HG02763 (cell line): Measurements from ENCODE around the gene SLC29A2.
"Not testable (repeated sequence)": the region's sequence is repeated elsewhere in the genome, so short reads cannot be mapped to it uniquely, and the experiment has no call there.

Experiments
- ATAC-seq: cut with Tn5 transposase; IDR thresholded peaks from one replicate; pipeline ENCODE4 v1.9.1; 2021; ENCODE audit warnings: mild to moderate bottlenecking, moderate library complexity; ENCODE audit not compliant: unreplicated experiment

SLC29A2 gene

DNA sequence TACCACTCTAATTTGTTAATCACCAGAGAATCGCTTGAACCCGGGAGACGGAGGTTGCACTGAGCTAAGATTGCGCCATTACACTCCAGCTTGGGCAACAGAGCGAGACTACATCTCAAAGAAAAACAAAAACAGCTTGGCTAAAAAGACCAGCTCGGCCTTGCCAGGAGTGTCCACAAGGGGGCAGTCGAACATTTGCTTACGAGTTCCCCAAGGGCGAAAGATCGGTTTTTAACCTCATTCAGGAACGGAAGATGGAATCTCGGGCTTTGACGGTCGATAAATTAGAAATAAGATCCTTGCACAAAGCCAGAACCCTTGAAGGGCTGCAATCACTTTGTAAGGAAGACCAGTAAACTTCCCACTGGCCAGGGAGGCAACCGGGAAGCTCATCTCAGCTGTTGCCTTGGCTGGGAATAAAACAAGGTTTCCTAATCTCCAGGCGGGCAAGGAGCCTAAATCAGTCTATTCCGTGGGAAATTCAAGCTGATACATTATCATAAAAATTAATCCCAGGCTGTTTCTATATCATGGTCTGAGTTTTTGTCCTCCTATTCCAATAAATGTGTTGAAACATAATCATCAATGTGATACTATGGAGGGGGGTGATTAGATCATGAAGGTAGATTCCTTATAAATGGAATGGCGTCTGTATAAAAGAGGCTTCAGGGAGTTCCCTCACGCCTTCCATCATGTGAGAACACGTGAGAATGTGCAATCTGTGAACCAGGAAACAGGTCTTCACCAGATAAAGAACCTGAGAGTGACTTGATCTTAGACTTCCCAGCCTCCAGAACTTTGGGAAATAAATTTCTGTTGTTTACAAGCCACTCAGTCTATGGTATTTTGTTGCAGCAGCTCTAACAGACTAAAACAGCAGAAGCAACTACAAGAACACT lies 14.9 kb upstream of the SLC29A2 start:
- no peak for ATAC-seq

DNA sequence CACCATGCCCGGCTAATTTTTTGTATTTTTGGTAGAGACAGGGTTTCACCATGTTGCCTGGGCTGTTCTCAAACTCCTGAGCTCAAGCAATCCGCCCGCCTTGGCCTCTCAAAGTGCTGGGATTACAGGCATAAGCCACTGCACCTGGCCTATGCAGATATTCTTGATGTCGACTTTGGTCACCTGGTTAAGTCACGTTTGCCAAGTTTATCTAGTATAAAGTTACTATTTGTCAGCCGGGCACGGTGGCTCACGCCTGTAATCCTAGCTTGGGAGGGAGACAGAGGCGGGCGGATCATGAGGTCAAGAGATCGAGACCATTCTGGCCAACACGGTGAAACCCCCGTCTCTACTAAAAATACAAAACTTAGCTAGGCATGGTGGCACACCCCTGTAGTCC lies 12.8 kb upstream of the SLC29A2 start:
- ATAC-seq, result not testable (repeated sequence)

DNA sequence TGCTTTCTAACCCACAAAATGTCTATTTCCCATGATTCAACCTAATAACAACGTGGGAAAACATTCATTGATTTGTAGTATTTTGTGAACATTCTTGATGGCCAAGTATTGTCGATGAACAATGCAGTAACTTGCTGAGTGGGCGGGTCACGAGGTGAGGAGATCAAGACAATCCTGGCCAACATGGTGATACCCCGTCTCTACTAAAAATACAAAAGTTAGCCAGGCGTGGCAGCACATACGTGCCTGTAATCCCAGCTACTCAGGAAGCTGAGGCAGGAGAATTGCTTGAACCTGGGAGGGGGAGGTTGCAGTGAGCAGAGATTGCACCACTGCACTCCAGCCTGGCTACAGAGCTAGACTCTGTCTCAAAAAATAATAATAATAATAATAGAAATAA lies 8.7 kb upstream of the SLC29A2 start:
- ATAC-seq, result not testable (repeated sequence)

DNA sequence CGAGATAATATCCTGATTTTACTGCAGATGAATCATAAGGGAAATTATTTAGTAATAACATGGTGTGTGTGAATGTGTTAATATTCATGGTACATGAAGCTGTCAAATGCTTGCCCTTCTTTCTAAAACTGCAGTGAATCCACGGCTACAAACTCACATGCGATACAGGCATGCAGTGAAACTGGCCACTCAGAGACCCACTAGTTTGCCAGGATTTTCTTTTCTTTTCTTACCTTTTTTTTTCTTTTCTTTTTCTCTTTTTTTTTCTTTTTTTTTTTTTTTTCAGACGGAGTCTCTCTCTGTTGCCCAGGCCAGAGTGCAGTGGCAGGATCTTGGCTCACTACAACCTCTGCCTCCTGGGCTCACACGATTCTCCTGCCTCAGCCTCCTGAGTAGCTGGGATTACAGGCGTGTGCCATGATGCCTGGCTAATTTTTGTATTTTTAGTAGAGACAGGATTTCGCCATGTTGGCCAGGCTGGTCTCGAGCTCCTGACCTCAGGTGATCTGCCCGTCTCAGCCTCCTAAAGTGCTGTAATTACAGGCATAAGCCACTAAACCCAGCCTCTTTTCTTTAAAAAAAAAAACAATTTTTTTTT lies 2.2 kb upstream of the SLC29A2 start:
- ATAC-seq, result not testable (repeated sequence)

DNA sequence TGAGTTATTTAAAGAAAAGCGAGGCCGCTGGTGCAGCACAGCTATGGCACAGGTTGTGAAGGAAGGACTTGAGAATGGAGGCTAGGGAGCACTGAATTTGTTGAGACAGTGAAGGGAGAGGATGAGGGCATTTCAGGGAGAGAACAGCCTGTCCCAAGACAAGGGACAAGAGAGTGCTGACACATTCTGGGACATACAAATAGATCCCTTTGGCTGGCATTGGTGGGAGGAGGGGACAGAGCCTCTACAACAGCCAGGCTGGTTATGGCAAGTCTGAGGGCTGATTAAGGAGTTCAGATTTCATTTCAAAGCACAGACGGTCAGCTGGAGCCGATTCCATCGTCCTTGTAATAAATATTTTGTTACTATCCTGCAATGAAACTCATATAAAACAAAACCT lies 1.7 kb upstream of the SLC29A2 start:
- ATAC-seq, result no peak

DNA sequence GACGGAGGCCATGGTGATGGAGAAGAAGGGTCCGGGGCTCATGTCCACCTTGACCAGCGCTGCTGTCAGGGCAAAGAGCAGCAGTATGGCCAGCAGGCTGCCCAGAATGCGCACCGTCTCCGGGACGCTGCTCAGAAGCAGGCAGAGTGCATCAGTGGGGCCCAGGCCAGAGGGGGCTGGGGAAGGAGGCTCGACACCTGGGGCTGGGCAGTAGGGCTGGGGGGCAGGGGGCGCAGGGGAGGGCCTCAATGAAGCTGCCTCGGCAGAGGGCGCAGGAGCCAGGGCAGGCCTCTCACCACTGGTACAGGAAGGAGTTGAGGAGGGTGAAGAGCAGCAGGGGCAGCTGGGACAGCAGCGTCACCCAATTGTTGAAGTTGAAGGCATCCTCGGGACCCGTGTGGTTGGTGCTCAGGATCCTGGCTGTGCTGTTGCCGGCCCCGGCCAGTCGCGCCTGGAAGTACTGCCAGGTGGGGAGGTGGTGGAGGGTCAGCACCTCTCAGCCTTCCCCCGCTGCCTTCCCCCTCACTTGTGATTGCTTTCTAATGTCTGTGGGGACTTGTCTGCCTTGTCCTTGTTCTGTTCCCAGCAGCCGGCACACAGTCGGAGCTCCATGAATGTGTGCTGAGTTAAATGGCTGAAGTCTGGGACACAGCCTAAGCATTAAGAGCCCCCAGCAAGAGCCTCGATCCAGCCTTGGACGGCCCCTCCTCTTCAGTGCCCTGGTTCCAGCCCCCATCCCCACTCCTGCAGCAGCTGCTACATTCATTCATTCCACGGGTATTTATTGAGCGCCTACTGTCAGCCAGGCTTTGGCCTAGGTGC lies 2.3 kb downstream of the SLC29A2 start:
- no peak for ATAC-seq

DNA sequence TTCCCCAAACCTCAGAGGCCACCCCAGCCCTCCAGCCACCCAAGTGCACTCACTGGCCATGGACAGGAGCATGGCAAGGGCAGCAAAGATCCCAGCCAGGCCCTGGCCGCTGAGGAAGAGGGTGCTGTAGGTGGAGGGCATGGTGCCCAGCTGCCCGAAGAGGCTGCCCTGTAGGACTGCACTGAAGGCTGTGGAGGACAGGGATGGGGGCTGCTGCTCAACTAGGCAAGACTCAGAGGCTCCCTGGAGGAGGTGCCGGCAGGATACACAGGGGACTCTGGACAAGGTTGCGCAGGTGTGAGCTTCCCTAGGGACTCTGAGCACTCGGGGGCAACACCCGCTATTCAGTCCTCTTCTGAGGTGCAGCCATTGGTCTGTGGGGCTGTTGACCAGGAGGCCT lies 3.1 kb downstream of the SLC29A2 start:
- no peak for ATAC-seq

DNA sequence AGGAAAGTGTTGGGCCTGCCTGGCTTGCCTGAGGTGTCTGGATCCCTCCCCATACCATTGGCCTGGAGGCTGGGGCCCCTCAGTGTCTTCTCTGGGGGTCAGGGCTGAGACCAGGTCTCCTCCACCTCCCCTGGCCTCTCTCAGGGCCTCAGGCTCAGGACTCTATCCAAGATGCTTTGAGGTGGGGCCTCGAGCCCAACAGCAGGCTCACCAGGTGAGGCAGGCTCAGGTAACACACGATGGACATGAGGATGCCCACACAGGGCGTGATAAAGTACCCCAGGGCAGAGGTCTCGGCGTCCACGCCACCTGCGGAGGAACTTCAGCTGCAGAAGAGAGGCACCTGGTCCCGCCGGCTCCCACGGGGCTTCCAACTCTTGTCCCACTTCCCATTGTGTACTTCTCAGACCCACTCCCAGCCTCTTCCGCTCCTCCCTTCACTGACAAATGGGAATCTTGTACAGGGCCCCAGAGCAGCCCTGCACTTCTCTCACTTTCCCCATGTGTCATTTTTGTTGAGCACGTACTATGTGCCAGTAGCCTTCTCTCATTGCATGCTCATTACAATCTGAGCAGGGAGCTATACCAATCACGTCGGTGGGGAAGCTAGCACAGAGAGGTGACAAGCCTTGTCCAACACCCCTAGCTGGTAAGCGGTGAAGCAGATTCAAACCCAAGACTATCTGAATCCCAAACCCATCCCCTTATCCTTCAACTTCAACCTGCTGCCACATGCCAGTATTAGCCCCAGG lies 3.8 kb downstream of the SLC29A2 start:
- no peak for ATAC-seq

DNA sequence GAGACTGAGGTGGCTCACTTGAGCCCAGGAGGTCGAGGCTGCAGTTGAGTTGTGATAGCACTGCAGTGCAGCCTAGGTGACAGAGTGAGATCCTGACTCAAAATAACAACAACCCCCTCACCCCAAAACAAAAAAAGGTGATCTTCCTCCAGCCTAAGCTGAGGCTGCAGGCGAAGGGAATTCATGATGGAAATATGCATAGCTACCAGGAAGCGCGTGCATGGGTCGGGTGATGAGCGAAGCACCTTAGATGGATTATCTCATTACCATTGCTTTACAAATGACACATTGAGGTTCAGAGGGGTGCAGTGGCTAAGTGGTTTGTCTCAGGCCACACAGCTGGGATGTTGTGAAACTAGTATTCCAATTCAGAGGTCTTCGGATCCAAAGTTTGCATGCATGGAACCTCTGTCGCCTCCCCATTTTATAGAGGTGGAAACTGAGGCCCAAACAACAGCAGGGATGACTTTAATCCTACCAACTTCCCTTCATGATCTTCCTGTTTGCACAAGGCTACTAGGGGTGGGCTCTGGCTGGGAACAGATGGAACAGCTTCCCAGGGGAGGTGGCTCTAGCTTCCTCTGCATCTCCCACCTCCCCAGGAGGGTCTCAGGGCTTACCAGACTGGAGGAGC lies 4.6 kb downstream of the SLC29A2 start:
- no peak for ATAC-seq

DNA sequence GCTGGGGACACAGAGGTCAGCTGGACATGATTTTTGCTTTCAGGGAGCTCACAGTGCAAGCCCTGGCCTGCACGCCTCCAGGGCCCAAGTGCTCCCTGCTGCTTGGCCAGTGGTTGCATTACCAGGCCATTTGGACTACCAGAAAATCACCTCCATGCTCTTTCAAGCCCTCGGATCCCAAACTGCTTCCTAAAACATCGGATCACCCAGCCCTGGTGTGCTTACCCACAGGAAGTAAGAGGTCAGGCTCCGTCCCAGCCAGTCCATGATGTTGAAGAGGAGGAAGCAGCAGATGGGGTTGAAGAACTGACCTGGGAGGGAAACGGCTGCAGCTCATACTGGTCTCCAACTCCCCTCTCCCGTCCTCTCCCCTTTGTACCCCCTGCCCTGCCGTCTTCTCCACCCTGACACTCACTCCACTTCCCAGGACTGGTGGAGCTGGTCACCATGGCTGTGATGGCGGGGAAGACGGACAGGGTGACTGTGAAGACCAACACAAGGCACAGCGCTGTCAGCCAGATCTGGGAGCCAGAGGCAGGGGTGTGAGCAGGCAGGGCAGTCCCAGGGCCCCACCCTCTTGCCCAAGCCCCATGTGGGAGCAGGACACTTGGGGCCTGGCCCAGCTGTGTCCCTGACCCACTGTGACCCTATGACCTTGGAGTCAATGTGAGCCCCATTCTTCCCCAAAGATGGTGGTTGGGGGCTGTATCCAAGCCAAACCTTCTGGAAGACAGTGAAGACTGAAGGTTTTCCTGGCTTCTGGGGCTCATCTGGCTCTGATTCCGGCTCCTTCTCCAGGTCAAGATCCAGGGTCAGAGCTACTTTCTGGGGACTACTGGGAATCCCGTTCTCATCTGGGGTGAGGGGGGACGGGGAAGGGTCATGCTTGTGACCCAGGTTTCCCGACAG lies 5.6 kb downstream of the SLC29A2 start:
- ATAC-seq, result no peak

DNA sequence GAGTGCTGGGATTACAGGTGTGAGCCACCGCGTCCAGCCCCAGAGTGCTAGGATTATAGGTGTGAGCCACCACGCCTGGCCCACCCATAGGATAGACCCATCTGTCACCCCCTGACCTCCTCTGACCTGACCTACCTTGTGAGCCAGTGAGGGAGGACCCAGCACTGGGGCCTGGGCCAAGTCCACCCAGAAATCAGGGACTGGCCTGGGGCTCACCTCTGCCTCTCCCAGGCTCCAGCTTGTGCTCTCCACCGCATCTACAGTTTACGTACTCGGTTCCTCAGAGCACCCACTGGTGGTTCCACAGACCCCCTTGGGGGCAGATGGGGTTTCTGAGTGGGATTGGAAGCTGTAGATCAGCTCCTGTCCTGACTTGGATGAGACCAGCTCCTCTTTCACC lies 6.4 kb downstream of the SLC29A2 start:
- no peak for ATAC-seq

DNA sequence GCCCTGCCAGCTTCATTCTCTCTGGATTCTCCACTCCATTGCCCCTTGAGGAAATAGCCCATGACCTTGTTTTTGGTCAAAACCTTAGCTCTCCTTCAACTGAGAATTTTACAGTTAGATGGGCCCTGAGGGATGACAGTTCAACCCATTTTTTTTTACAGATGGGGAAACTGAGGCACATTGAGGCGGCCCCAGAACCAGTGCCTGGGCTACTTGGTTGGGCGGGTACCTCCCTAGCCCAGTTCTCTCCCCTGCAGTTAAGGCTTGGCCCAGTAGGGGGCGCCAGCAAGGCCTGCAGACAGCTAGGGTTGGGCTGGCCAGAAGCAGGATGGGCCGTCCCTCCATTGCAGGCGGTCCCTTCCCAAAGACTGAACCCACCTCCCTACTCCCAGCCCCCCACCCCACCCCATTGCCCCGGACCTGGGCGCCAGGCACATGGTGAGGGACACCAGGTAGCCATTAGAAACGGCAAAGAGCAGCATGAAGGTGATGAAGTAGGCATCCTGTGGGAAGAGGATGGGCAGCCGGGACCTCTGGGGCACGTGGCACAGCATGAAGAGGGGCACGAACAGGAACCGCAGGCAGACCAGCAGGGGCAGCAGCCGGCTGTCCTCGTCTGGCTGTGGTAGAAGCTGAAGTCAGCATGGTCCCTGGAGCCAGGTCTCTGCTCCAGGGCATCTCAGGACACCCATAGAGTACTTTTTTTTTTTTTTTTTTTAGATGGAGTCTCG lies 7.6 kb downstream of the SLC29A2 start:
- ATAC-seq, result no peak

DNA sequence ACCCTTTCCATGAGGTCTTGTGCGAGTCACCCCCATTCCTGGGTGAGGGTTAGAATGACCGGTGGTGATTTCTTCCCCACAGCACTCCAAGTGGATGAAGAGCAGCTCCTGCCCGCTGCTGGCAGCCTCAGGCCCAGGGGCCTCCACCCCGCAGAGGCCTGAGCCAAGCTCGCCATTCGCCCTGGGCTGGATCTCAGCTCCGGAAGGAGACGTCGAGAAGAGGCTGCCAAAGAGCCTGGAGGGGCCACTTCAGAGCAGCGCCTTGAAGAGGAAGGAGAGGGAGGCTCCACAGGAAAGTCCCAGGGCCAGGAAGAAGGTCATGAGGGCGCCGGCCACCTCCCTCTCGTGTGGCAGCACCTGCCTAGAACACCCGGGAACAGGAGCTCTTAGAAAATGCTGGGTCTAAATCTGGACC lies 8.4 kb downstream of the SLC29A2 start:
- ATAC-seq, result no peak

DNA sequence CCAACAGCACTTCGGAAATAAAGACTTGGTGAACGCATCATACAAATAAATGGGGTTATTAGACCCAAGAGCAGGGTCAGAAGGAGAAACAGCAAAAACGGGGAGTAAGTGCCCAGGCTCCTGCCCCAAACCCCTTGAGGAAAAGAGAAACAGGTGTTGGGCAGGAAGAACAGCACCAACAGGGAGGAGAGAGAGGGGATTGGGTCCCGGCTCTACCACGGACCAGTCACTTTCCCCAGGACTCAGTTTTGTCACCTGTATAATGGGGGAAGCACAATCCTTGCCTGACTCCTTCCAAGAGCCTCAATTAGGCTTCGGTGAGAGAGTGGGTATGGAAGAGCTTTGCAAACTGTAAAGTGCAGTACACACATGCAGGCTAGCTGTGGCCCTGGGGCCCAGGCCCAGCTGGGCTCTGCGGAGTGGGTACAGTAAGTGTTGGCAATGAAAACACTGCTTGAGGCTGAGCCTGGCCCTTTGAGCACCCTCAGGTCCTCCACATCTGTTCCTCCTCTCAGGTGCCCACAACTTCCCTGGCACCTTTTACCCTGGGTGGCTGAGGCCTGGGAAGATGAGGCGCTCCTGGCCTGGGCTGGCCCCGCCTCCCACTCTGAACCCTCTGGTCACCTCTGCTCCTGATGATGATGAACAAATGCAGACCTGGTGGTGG lies 8.9 kb downstream of the SLC29A2 start:
- ATAC-seq, result no peak

DNA sequence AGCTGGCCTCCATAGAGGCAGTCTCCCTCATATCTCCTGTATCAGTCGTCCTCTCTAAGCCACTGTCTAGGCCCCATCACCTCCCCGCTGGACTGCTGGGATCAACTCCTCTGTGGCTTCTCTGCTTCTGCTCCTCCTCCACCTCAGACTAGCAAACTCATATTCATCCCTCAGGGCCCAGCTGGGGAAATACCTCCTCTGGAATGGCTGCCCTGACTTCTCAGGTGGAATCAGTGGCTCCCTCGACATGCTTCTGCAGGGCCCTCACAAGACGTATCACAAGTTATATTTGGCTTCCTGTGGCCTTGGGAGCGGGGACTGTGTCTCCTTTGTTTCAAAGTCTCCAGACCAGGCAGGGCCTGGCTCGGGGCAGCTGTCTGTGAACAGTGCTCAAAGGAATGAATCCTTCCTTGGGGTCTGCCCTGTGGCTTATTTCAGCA lies 10.0 kb downstream of the SLC29A2 start:
- ATAC-seq, result no peak

DNA sequence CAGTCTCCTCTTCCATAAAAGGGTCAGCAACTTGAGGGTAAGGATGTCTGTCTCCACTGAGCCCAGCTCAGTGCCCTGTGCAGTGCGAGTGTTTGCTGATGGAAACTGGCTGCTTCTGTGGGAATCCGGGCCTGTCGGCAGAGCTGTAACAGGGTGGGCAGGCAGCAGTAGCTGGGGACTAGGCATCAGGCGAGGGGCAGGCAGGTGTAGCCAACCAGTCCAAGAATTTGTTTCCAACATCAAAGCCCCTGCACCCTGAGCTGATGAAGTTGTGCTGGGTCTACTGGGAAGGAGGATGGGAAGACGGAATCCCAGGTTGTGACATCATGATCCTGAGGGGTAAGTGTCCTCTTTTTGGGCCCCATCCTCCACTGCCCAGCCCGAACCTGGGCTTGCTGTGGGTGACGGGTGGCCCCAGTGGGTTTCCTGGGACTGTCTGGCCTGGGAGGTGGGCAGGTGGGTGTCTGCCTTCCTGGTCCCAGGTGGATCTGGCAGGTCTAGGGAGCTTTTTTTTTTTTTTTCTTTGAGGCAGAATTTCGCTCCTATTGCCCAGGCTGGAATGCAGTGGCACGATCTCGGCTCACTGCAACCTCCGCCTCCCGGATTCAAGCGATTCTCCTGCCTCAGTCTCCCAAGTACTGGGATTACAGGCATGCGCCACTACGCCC lies 11.0 kb downstream of the SLC29A2 start:
- no peak for ATAC-seq

DNA sequence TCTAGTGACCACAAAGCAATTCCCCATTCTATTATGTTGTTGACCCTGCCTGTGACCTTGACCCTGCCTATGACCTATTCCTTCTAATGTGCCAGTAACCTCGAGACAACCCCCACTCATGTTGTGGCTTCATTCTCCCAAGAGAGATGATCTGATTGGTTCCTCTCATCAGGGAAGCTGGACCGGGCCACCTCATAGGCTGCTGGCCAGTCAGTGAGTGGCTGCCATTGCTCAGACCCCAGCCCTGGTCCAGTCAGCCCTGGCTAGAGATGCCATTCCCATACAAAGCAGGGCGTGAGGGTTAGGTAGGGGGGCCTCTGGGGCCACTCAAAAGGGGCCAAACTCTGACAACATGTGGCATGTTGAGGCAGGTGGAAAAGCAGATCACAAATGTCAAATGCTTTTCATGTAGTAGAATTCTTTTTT lies 11.9 kb downstream of the SLC29A2 start:
- ATAC-seq, result no peak
